Activated CD8-positive, alpha-beta memory T cell treated with anti-CD3 and anti-CD28 coated beads, Interleukin-2, amount 50 U/mL, for 48 hours (primary cell): ENCODE measurements around the gene SLC2A8.
A peak's percentile ranks its signal among the peaks of the same experiment; 100 is the strongest.

ENCODE experiments used
- DNase-seq: peaks from one replicate; pipeline ENCODE4 v3.0.0-alpha.2; 2020

Gene SLC2A8

GRCh38 chr9:127382541-127382940 lies 14.4 kb upstream of the SLC2A8 start:
- no peak for DNase-seq

DNA sequence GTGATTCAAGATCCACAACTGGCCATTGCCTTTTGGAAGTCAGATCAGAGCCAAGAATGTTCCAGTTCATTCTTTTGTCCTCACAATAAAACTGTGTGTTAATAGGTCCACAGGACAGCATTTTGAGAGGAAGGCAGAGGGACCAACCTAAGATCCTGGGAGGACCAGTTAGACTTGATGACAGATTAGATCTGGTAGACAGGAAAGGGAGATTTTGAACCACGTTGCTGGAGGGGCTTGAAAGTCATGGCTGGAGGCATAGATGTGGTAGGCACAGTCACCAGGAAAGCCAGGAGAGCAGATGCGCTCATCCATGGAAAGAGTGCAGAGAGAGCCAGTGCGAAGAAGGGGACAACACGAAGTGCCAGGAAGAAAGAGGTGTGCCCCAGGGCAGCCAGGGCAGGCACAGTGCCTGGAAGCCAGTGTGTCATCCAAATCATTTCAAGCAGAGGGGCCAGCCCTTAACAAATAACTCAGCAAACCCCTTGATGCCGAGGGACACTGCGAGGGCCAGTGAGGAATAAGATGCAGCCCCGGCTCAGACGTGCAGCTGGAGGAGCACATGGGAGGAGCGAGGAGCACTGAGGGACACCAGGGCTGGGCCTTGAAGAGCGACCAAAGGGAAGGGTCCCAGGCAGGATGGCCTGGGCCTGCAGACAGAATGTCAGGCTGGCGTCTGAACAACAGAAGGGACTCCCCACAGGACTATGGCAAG lies 12.8 kb upstream of the SLC2A8 start:
- no peak for DNase-seq

DNA sequence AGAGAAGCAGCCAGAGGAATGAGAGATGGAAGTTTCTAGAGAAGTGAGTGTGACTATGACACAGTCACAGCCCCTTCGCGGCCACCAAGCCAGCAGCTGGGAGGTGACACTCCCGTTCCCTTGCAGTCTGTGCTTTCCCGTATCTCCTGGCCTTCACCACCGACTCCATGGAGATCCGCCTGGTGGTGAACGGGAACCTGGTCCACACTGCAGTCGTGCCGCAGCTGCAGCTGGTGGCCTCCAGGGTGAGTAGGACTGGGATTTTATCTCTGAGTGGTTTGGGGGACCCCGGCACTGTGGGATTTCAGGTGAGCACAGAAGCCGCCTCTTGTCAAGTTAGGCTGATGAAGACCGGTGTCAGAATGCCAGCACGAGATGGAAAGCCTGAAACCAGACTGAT lies 12.1 kb upstream of the SLC2A8 start:
- no peak for DNase-seq

- DNase-seq, result no peak
Measured at GRCh38 chr9:127386249-127386648, 10.7 kb upstream of the SLC2A8 start.

- no peak for DNase-seq
Measured at GRCh38 chr9:127386981-127387380, 10.0 kb upstream of the SLC2A8 start.

DNA sequence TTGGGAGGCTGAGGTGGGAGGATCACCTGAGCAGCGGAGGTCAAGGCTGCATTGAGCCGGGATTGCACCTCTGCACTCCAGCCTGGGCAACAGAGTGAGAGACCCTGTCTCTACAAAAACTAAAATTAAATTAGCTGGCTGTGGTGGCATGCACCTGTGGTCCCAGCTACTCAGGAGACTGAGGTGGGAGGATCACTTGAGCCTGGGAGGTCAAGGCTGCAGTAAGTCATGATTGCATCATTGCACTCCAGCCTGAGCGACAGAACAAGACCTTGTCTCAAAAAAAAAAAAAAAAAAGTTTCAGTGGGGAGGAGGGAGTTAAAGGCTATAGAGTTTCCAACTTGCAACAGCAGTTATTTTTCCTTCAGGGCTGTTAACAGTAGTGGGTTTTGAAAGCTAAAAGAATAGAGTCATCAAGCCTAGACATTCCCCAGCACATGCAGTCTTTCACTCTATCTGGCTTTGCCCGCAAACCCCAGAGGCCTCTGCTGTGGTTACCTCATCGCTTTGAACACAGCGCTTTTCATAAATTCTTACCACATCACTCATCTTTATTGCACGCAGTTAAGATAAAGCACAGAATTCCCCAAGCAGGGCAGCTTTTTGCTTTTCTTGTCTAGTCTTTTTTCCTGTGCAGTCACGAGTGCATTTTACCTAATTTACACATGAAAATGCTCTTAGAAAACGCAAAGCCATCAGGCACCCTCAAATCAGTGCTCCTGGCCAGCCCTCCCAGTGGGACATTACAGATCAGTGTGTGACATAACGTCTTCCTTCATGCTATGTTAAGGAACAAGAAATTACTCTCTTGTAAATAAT lies 8.7 kb upstream of the SLC2A8 start:
- DNase-seq, result peak; percentile 86

DNA sequence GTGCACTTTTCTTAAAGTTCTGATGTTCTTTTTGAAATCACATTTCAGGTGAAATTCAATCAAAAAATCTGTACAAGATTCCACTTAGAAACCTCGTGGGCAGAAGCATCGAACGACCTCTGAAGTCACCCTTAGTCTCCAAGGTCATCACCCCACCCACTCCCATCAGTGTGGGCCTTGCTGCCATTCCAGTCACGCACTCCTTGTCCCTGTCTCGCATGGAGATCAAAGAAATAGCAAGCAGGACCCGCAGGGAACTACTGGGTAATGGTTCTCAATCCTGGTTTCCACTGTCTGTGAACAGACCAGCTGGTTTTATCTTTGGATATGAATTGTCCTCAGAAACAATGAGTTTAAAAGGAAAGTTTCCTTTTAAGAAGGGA lies 8.1 kb upstream of the SLC2A8 start:
- DNase-seq, result no peak

DNA sequence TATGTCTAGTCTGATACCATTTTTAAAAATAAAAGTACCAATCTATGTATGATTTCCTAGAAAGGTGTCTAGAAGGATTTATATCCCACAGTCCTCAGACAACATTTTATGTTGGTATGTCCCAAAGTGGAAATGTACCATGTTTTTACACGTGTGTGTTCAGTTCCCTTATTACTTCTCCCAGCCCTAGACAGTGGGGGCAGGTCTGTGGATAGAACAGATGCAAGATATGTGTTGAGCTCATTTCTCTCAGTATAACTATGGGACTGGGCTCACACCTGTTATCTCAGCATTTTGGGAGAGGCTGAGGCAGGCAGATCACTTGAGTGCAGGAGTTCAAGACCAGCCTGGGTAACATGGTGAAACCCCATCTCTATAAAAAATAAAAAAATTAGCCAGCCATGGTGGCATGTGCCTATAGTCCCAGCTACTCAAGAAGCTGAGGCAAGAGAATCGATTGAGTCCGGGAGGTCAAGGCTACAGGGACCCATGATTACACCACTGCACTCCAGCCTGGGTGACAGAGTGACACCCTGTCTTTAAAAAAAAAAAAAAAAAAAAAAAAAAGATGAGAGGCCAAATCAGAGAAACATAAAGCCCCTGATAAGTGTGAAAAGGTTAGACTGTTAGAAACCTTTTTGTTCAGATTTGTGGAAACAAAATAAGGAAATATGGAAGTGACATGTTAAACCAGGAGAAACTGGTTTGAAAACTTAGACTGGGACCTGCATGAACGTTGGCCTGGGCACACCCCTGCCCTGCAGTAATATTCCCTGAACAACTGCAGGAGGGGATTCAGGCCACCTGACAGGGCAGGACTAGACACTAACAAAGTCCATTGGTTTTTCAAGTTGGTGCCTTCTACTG lies 7.4 kb upstream of the SLC2A8 start:
- DNase-seq, result no peak

DNA sequence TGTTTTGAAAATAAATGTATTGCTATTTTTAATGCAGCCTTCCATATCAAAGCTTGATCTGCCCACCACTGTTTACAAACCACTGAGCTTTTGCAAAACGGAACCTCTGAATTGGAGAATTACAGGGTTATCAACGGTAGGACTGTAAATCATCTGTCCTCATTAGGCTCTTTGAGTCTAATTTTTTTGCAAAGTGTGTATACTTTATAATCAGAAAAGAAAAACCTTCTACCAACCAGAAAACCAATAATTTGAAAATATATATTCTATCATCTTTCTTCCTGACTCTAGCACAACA lies 6.8 kb upstream of the SLC2A8 start:
- DNase-seq, result no peak

DNA sequence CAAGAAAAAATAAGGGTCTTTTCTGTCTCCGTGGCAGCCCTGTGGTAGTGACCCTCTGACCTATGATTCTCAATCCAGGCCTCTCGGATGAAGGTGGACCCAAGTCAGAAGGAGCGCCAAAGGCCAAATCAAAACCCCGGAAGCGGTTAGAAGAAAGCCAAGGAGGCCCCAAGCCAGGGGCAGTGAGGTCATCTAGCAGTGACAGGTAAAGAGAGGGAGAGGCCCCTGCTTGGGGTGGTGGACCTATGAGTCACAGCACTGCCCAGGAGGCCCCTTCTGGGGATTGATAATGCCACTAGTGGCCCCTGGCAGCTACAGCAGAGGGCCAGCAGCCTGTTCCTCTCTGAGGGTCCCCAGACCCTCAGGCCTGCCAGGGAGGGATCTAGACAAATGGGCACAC lies 6.4 kb upstream of the SLC2A8 start:
- no peak for DNase-seq

- no peak for DNase-seq
Measured at GRCh38 chr9:127392166-127392565, 4.8 kb upstream of the SLC2A8 start.

DNA sequence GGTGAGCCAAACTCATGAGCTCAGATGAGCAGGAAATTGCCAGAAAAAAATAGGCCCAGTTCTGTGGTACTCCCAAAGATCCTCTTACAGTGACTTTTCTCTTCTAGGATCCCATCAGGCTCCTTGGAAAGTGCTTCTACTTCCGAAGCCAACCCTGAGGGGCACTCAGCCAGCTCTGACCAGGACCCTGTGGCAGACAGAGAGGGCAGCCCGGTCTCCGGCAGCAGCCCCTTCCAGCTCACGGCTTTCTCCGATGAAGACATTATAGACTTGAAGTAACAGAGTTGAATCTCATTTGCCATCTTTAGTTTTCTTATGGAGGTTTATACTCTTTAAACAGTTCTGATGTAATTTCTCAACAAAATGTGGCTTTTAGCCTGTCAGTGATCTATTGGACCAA lies 4.0 kb upstream of the SLC2A8 start:
- no peak for DNase-seq

DNA sequence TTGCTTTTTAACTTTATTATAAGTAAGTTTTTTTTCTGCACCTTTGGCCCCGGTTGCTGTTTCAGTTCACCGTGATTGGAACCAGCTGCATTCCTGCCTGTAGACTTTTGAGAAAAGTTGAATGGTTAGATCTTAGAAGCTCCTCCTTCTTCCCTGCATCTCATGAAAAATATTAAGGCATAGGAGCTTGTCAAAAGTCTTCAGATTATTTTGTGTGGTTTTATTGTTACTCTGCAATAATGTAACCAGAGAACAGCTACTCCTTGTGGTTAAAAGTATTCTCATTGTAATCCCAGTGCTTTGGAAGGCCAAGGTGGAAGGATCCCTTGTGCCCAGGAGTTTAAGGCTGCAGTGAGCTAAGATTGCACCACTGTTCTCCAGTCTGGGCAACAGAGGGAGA lies 3.3 kb upstream of the SLC2A8 start:
- DNase-seq, result no peak

DNA sequence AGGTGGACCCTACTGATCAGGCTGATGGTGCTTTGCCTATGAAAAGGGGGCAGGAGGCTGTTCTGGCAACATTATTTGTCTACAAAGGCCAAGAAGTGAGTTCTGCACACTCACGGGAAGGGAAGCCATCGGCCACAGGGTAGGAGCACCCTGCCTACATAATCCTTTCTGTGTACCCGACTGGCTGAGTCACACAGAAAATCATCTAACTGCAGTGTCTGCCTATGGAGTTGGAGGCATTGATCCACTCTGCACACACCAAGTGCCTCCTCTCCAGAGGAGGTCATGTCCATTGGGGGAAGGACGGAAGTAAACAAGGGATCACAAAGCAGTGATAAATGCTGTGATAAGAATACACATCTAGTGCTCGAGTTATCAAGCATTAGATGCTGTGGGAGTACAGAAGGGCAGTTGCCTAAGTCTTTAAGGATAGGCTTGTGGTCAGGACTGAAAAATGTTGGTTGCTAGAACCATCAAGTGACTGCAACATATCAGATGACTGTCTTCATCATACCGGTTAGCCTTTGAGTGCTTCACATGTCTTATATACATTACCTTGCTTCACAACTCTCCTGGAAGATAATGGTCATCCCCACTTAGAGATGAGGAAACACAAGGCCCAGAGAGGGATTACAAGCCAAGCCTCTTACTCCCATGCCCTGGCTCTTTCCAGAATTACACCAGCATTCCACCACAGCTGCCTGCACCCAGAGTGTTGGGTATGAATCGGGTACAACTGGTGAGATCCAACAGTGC lies 1.3 kb upstream of the SLC2A8 start:
- DNase-seq, result no peak

DNA sequence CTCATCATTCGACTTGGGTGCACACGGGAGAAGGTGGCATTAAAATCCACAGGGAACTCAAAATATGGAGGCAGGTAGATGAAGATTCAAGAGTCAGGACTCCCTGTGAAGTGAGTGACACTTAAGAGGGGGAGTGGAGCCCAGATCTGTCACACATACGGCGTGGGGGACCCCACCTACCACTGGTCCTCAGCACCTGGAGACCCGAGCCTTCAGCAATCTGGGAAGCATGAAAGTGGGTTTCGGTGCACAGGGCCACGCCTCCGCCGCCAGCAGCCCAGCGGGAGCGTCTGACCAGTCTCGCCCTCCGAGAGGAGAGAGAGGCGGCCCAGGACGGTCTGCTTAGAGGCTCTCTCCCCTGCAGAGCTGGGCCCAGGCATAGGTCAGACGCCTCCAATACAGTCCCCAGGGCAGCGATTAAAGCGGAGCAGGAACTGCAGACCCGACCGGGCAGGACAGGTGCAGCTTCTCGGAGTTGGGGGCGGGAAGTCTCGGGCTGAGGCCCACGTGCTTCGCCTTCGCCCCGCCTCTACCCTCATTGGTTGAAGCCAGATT lies 639 bp upstream of the SLC2A8 start:
- DNase-seq, result no peak

- DNase-seq, result peak; percentile 70
Measured at GRCh38 chr9:127397646-127398274, 791 bp downstream of the SLC2A8 start.

GRCh38 chr9:127398275-127398647 lies 1.3 kb downstream of the SLC2A8 start:
- DNase-seq, result no peak

- no peak for DNase-seq
Measured at GRCh38 chr9:127398715-127399400, 1.9 kb downstream of the SLC2A8 start.

DNA sequence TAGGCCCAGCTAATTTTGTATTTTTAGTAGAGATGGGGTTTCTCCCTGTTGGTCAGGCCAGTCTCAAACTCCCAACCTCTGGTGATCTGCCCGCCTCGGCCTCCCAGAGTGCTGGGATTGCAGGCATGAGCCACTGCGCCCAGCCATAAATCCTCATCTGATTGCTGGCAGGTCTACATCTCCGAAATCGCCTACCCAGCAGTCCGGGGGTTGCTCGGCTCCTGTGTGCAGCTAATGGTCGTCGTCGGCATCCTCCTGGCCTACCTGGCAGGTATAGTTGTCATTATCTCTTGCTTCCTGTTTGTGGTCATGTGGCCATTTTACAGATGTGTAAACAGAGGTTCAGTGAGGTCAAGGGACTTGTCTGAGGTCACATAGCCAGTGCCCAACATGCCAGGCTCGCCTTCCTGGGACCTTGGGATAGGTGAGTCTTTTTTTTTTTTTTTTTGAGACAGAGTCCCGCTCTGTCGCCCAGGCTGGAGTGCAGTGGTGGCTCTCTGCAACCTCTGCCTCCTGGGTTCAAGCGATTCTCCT lies 2.8 kb downstream of the SLC2A8 start:
- no peak for DNase-seq

- DNase-seq, result no peak
Measured at GRCh38 chr9:127402401-127403090, 5.6 kb downstream of the SLC2A8 start.
